Activated B cell treated with CpG ODN at 0.5 μM for 24 hours (primary cell): ENCODE data around the gene SLC12A2. TPM values are rescaled to one million over a fixed set of nuclear protein-coding genes. Genes with fewer than 3 reads are reported as not detected.

Experiments
- ATAC-seq: fragments of 200-7000 bp; cut with Tn5 transposase; one replicate; pipeline ENCODE4 v1.10.0; 2021; ENCODE audit warnings: low read depth, mild to moderate bottlenecking, moderate library complexity
- CTCF ChIA-PET: fragments of 350-600 bp; sonication (Branson Sonifier 250); formaldehyde crosslinking; loops from one replicate; lab custom pipeline; 2021; ENCODE audit warnings: antibody characterized with exemption; lab: Charles Lee
- POLR2A ChIA-PET: fragments of 350-600 bp; sonication (Branson Sonifier 250); formaldehyde crosslinking; loops from one replicate; lab custom pipeline; 2021; ENCODE audit warnings: antibody characterized with exemption; lab: Charles Lee
- DNase-seq: peaks from one replicate; pipeline ENCODE4 v3.0.0; 2022
- H3K27ac Mint-ChIP-seq: one replicate; pipeline ENCODE4 v1.8.0; 2020; ENCODE audit warnings: mixed read lengths
- H3K27me3 Mint-ChIP-seq: one replicate; pipeline ENCODE4 v1.8.0; 2021; ENCODE audit warnings: mixed read lengths
- H3K36me3 Mint-ChIP-seq: one replicate; pipeline ENCODE4 v1.8.0; 2021; ENCODE audit warnings: low read depth, mixed read lengths
- H3K4me1 Mint-ChIP-seq: one replicate; pipeline ENCODE4 v1.8.0; 2021; ENCODE audit warnings: mixed read lengths
- H3K4me3 Mint-ChIP-seq: one replicate; pipeline ENCODE4 v1.8.0; 2020; ENCODE audit warnings: mild to moderate bottlenecking, mixed read lengths
- H3K9me3 Mint-ChIP-seq: one replicate; pipeline ENCODE4 v1.8.0; 2020; ENCODE audit warnings: mixed read lengths
- CTCF ChIP-seq: fragments of 200-600 bp; IDR thresholded peaks from one replicate; pipeline ENCODE4 v1.8.0; 2022; ENCODE audit warnings: antibody characterized with exemption, mild to moderate bottlenecking
- intact Hi-C: fragments of 100-400 bp; cut with micrococcal nuclease; formaldehyde crosslinking; loops from one replicate; pipeline ENCODE4 v1.15.1; 2024
- total RNA-seq: library from RNA; stranded (reverse); gene quantifications from 2 replicates; pipeline ENCODE4 v1.2.3, GENCODE V29; 2022

SLC12A2 gene
- total RNA-seq, 1 donor from 2014 or later: 20.6 TPM

GRCh38 chr5:128052780-128053179 lies 30.8 kb upstream of the SLC12A2 start:
- ATAC-seq: no peak
- peaks cover 43% of the 10 kb centered on the region for H3K36me3 Mint-ChIP-seq
- H3K27me3 Mint-ChIP-seq: no peaks in the 10 kb centered on the region
- H3K4me3 Mint-ChIP-seq: no peak overlapping the region
- peaks cover 8% of the 10 kb centered on the region for H3K4me1 Mint-ChIP-seq
- TF ChIP-seq CTCF: no peak
- peaks cover 2% of the 10 kb centered on the region for H3K9me3 Mint-ChIP-seq
- CTCF ChIA-PET: no interaction called here
- no peak for DNase-seq
- POLR2A ChIA-PET: no interaction called here
- no peak overlapping the region for H3K27ac Mint-ChIP-seq
- intact Hi-C loops: no loop called here

GRCh38 chr5:128053291-128053954 lies 30.1 kb upstream of the SLC12A2 start:
- POLR2A ChIA-PET: no interaction called here
- CTCF ChIA-PET: no interaction called here
- no peak for ATAC-seq

GRCh38 chr5:128060644-128061385 lies 22.8 kb upstream of the SLC12A2 start:
- H3K4me3 Mint-ChIP-seq: no peak overlapping the region
- no peak for ATAC-seq
- intact Hi-C loops: no loop called here
- DNase-seq: no peak
- no peak for TF ChIP-seq CTCF
- CTCF ChIA-PET: no interaction called here
- H3K27ac Mint-ChIP-seq: no peak overlapping the region
- H3K4me1 Mint-ChIP-seq: no peaks in the 10 kb centered on the region
- H3K27me3 Mint-ChIP-seq: no peaks in the 10 kb centered on the region
- H3K9me3 Mint-ChIP-seq: no peaks in the 10 kb centered on the region
- POLR2A ChIA-PET: no interaction called here
- H3K36me3 Mint-ChIP-seq: peaks cover 33% of the 10 kb centered on the region

More at GRCh38 chr5:128053291-128053954, 30.1 kb upstream of the SLC12A2 start:
- intact Hi-C loops: no loop called here
- no peak for DNase-seq
- no peak overlapping the region for H3K4me3 Mint-ChIP-seq
- no peak for TF ChIP-seq CTCF
- H3K4me1 Mint-ChIP-seq: peaks cover 1% of the 10 kb centered on the region
- H3K36me3 Mint-ChIP-seq: peaks cover 48% of the 10 kb centered on the region
- H3K27me3 Mint-ChIP-seq: no peaks in the 10 kb centered on the region
- peaks cover 2% of the 10 kb centered on the region for H3K9me3 Mint-ChIP-seq
- no peak overlapping the region for H3K27ac Mint-ChIP-seq

- intact Hi-C loops: no loop called here
- Mint-ChIP-seq H3K27me3 (no peaks in the 10 kb centered on the region), H3K4me3 (no peak overlapping the region), H3K9me3 (no peaks in the 10 kb centered on the region), H3K36me3 (peaks cover 28% of the 10 kb centered on the region), H3K4me1 (no peaks in the 10 kb centered on the region), H3K27ac (no peak overlapping the region)
- ChIA-PET CTCF (no interaction called here), POLR2A (no interaction called here)
- ATAC-seq: no peak
- TF ChIP-seq CTCF: no peak
- DNase-seq: no peak
These were observed 21.3 kb upstream of the SLC12A2 start for GRCh38 chr5:128062172-128062746.

- ATAC-seq (no peak), DNase-seq (no peak)
- H3K9me3 Mint-ChIP-seq: no peaks in the 10 kb centered on the region
- H3K36me3 Mint-ChIP-seq: peaks cover 25% of the 10 kb centered on the region
- H3K27ac Mint-ChIP-seq: no peak overlapping the region
- no peaks in the 10 kb centered on the region for H3K27me3 Mint-ChIP-seq
- intact Hi-C loops: no loop called here
- no peak overlapping the region for H3K4me3 Mint-ChIP-seq
- POLR2A ChIA-PET: interaction anchor here (0.6 kb wide), 1 partner anchor 8 kb away, joined by 4 read pairs; no protein-coding TSS in a partner anchor
- TF ChIP-seq CTCF: no peak
- H3K4me1 Mint-ChIP-seq: peaks cover 20% of the 10 kb centered on the region
- CTCF ChIA-PET: no interaction called here
These were observed 9.4 kb upstream of the SLC12A2 start for GRCh38 chr5:128074171-128074570.
